ENCODE results near the gene ALK.

Gene ALK

DNA sequence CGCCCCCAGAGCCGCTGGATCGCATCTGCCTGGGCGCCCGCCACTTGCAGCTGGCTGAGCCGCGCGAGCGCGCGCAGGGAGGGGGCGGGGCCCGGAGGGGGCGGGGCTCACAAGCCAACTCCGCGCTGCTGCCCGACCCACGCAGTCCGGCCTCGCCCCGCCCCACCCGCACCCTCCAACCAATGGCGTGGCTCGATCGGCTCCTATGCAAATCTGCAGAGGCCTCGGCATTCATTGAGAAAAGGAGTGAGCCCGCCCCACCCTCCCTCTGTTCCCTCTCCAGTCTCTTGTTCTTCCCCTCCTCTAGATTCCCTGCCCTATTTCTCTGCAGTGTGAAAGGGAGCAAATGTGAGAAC is at the start of gene ALK:
ALK (minus strand) TSS at position 27 of the 356 bp plus-strand sequence. CDS start 927 bp downstream, outside the sequence.
- DNase-seq (ENCODE audit: low read depth), result peak; percentile 28

DNA sequence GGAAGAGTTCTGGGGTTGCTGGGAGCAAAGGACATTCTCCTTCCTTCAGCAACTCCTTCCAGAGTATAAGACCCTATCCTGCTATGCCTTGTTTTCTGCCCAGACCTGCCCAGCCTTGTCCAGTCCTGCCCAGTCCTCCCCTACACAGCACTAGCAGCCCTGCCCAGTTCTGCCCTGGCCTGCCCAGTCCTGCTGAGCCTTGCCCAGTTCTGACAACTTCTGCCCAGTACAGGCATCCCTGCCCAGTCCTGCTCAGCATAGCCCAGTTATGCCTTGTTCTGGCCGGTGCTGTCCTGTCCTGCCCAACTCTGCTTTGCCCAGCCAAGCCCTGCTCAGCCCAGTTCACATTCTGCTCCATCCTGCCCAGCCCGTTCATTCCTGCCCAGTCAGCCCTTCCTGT is 44.9 kb upstream of the ALK start:
- no peak for DNase-seq (ENCODE audit: low read depth)

DNA sequence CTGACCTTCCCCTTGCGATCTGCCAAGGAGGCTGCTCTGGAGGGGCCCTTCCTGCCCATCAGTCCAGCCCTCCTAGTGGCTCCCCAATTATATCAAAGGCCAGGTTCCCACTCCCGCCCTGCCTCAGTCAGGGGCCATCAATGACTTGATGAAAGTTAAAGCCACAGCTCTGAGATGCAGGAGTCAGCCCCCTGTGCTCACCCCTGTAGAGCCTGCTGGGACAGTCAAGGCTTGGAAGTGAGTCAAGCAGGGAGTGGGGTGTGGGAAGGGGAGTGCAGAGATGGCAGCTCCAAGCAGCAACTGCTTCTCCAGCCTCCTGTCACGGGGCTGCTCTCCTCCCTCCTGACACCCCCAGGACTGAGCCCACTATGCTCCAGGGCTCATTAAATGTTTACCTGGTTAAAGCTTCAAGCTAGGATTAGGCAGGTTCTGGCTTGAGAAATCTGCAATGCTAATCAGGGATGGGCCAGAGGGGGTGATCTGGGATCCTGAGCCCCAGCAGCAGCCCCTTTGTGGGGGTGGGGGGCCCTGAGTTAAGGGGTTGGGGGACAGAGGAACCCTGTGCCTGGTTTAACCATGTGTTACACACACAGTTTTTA is 42.7 kb upstream of the ALK start:
- DNase-seq (ENCODE audit: low read depth), result no peak

DNA sequence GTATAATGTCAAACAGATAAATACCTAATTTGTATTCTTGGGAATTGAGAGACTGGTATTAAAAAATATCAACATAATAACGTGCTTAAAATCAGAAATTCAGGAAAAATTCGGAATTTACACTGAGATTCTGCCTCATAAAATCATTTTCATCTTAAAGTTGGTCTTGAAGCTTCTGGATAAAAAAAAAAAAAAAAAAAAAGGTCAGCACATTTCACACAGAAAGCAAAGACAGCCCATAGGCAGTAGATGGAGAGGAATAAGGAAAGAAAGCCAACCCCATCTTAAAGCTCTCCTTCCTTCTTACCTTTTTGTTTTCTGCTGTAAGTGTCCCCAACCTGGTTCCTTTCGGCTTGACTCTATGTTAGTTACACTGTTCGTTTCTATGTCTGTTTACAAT is 41.5 kb upstream of the ALK start:
- DNase-seq (ENCODE audit: low read depth), result no peak

DNA sequence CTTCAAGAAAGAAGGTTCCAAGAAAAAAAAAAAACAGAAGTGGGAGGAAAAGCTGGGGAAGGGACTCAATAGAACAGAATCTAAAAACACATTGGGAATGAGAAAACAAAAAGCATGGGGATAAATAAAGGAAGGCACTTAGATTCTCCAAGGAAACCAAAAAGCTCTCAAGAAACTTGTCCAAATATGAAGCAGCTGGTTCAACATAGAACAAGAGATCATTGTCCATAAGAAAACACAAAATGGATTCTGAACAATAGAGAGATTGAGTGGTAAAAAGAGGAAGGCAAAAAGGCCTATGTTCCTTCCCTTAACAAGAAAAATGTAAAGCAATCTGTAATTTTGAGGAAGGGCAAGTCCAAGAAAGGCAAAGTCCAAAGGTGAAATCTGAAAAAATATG is 32.9 kb upstream of the ALK start:
- no peak for DNase-seq (ENCODE audit: low read depth)

DNA sequence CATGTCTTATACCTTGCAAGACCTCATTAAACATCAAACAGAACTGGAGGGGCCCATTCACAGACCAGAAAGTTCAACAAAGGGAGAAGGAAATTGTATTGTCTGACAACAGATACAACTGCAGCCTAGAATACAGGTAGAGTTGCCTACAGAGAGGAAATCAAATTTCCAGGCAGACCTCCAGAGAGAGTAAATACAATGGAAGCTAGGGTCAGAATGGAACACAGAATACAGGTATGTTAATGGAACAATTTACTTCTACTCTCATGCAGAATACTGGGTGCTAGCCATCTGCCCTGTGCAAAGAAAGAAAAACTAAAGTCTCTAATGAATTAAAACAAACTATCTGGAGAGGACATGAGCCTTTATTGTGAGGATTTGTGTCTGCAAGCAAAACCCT is 31.6 kb upstream of the ALK start:
- DNase-seq (ENCODE audit: low read depth), result no peak

DNA sequence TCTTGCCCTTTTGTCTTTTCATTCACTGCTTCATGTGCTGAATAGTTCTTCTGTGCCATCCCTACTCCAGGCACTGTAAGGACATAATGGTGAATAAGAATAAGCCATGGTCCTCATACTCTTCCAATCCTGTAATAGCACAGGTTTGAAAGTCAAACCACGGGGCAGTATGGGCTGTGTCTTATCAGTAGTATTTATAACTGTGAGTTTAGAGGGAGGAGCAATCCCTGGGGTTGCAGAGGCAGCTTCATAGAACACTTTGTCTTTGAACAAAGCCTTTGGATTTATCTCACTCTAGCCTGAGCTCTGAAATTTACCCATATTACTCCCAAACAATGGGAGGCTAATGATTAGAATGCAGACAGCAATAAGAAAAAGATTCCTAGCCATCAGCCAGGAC is 30.2 kb upstream of the ALK start:
- DNase-seq (ENCODE audit: low read depth), result no peak

DNA sequence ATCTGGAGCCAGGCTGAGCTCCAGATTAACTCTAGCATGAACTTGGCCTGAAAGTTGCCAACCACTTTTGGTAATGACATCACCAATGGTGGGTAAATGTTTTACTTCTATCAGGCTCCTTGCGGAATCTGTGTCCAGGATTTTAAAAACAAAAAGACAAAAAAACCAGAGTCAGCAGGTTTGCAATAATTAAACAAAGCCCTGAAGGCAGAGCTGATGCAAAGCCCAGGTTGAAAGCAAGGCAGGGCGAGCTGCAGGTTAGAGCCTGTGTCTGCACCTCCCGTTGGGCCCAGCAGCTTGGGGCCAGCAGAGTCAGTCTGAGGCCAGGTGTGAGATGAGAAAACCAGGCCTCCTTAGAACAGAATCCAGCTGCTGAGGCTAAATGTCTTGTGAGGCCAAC is 29.1 kb upstream of the ALK start:
- DNase-seq (ENCODE audit: low read depth), result no peak

DNA sequence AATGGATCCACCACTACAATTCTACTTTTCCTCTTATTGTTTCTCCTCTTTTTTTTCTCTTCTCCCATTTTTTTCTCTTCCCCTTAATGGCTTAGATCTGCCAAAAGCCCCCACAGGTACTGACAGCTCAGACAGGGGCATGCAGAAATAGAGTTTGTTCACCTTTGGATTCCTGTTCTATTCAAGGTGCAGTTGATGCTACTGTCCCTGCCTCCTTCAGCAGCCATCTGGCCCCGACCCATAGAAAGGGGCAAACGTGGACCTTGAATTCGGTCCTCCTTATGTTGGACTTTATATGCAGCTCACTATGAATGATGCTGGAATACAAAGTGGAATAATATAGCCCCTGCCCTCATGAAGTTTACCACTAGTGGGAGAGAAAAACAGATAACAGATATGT is 27.7 kb upstream of the ALK start:
- DNase-seq (ENCODE audit: low read depth), result no peak

DNA sequence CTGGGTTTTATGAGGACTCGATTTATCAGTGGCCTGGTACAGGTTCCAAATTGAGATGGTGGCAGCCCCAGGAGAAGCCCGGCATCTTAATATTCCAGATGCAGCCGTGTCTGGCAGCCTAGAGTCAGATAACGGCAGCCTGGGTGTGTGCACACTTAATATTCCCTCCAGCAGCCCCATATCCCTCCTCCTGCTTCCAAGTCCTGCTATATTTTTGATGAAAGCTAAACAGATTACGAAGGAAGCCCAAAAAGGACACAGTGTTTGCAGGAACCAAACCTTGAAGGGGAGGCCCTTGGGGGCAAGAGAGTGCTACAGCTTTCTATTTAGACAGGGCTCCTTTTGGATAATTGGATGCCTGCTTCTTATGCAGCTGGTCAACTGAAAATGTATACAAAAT is 25.1 kb upstream of the ALK start:
- no peak for DNase-seq (ENCODE audit: low read depth)

DNA sequence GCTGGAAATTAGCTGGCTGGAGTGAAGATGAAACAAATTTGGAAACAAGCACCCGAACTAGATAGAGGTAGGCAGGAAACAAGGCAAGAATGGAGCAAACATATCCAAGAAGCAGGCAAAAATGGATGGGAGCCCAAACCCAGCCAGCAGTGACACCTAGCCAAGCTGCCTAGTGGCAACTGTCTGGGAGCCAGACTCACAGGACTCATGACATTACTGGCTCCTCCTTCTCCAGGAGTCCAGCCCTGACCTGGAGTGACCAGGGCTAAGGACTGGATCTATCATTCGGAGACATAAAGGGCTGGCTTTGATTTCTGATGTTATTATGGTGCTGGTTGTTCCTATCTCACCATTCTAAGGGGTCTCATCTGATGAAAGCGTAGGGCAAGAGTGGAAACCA is 21.3 kb upstream of the ALK start:
- DNase-seq (ENCODE audit: low read depth), result no peak

DNA sequence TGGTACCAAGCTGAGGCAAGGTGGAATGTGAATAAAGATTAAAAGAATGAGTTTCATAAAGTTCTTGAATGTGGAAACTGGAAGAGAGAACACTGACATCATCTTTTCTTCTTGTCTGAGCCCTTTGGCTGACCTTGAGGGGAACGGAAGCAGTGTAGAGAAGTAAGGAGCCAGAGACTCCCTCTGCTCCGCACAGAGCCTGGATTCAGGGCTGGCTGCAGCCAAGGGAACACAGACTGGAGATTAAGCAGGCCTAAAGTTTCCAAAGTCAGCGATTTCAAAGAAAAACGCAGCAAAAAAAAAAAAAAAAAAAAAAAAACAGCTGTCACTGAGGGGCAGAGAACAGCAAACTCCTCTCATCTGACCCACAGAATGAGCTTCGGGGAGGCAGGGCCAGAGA is 19.3 kb upstream of the ALK start:
- no peak for DNase-seq (ENCODE audit: low read depth)

DNA sequence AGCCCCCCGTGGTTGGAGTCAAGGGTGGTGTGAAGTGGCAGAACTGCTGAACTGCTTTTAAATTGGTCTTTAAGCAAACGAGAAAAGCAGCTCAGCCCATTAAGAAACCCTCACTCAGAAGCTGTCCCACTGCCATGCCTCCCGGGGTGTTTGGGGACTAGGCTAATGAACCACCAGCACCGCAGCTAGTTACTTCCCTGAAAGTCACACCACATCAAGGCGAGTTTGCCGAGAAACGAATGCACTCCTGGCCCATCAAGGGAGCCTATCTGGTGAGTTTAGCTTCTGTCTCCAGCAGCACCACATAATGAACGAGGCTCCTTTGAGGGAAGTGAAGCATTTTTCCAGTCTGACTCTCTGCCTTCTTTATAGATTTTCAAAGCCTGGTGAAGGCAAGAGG is 14.6 kb upstream of the ALK start:
- no peak for DNase-seq (ENCODE audit: low read depth)

DNA sequence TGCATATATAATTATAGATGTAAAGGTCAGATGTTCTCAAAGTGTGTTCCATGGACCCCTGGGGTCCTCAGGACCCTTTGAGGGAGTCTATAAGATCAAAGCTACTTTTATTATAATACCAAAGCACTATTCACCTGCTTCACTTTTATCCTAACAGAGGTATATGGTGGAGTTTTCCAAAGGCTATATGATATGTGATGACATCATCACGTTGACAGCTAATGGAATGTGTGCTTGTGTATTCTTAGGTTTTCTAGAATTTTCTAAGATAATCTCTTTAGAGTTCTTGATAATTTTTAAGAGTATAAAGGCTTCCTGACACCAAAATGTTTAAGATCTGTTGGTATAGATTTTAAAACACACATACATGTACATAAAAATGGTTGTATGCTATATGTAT is 10.4 kb upstream of the ALK start:
- no peak for DNase-seq (ENCODE audit: low read depth)

DNA sequence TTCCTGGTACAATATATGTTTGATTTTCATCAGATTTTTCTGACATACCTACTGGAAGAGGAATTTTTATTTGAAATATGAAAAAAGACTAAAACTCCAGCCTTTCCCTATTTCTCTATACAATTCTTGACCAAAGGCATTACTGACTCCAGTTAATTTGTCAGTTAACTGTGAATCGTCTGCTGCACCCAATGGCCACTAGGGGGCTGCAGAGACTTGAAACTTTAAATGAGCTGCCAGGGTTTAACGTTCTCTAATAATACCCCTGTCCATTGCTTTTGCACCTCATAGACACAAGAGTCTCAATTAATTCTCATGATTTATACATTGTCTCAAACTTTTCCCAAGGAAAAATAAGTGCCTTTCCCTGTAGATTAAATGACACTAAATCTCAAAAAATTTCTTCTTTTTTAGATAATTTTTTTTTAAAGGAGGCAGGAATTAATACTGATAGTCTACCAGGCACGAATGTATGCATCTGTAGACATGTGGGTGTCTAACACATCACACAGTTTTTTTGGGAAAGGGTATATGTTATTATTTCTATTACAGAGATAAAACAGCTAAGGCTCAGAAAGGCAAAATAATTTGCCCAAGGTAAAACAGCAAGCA is 1.8 kb upstream of the ALK start:
- DNase-seq (ENCODE audit: low read depth), result peak; percentile 23

DNA sequence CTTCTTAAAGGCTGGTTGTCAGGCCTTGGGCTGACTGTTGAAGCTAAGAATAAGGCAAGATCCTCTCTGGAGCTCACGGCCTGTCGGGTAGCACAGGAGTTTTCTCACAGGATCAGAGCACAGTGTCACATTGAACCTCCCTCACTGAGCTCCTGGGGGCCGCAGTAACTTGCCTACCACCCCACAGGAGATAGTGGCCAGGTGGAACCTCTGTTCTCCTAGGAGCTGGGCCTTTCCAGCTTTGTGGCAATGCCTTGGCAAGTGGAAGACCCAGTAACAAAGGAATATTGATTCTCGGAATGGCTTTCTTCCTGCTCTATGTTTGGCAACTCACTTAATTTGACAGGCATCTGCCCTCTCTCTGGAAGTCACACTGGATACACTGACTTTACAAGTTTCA is 1.2 kb upstream of the ALK start:
- no peak for DNase-seq (ENCODE audit: low read depth)

DNA sequence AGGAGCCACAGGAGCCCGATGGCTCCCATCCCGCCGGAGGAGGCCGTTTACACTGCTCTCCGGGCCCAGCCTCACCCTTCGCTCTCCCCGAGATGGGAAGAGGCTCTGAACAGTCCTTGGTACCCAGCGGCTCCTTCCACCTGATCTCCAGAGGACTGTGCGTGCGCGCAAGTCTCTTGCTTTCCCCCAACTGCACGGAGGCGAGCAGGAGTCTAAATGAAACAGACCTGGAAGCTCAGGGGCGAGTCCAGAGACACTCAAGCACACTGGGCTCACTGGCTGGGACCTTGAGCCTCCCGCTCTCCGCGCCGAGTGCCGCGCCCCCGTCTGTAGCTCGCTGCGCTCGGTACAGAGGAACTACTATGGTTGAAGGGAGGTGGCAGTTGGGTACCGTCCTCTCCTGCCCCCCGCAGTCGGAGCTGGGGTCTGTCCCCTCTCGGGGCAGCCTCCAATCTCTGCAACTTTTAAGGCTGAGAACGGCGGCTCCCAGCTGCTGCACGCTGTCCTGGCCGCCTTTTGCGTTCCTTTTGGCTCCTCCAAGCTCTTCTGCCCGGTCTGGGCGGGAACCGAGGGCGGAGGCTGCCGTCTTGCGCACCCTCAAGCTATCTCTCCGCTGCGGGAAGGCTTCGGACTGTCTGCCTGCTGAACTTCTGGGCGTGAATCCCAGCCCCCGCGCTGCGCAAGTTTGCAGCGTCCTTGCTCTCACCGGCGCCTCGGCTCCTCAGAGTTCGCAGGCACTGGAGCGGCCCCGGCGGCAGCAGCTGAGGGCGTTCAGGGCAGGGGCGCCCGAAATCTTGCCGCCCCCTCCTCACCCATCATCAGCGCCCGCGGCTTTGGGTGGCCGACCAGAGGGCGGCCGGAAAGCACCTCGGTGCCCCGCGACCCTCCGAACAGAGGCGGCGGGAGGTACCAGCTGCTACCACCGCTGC is 491 bp downstream of the ALK start:
- no peak for DNase-seq (ENCODE audit: low read depth)

DNA sequence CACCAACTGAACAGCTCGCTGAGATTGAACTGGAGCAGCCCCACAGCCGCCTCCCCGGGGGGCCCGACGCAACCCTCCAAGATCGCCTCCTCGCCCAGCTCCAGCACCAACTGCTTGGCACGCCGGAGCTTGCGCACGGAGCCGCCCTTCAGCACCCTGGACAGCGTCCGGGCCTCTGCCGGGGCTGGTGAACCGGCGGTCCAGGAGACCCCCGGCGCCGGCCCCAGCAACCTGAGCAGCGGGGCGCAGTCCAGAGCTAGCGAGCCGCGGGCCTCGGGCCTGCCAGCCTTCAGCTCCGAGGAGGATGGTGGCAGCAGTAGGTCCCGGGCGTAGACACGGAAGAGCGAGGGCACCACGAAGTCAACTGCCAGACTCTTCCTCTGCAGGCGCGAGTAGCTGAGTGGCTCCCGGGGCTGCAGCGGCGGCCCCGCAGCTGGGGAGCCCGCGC is 1.2 kb downstream of the ALK start:
- no peak for DNase-seq (ENCODE audit: low read depth)

DNA sequence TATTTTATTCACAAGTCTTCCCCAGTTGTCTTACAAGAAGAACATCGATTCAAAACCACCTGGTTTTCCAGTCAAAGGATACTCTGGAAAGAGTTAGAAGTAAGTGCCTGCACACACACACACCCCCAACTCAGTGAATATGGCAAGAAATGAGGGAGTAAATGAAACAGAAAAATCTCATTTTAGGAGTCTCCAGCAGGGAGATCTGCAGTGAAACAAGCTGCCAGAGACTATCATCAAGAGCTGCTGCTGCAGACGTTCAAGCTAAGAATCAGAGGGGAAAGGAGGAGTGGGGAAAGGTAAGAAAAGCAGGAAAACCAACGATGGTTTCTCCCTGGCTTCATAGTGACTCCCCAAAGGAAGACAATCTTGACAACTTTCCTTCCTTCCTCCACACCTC is 2.4 kb downstream of the ALK start:
- no peak for DNase-seq (ENCODE audit: low read depth)

DNA sequence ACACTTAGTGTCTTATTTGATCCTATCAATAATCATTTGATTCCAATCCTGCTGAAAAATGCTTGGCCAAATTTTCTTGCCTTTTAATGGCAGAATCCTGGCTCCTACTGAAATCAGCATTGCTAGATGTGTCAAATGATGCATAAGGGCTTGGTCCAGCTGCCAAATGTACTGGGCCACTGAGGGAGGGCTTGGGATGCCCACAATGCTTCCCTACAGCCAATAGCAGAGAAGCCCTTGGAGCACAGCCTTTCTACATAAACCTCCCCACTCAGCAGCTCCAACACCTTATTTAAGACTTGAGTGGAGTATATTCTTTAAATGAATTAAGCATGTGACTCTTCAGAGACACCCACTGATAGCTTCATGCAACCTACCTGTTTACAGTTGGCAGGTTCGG is 3.6 kb downstream of the ALK start:
- no peak for DNase-seq (ENCODE audit: low read depth)

DNA sequence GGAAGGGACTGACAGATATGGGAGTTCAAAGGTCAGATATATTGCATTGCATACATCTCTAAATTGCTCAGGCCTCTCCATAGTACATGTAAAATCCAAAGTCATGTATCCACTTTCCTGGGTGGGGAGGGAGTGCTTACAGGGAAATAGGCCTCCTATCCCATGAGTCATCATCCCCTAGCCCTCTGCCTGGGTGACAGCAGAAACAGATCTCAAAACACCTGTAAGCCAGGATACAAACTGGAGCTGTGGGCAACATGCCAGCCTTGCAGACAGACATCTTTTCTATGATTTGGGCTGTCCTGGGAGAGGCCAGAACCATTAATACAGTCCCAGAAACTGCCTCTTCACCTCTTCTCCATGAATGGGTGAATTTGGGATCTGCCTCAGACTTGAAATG is 4.8 kb downstream of the ALK start:
- DNase-seq (ENCODE audit: low read depth), result no peak

DNA sequence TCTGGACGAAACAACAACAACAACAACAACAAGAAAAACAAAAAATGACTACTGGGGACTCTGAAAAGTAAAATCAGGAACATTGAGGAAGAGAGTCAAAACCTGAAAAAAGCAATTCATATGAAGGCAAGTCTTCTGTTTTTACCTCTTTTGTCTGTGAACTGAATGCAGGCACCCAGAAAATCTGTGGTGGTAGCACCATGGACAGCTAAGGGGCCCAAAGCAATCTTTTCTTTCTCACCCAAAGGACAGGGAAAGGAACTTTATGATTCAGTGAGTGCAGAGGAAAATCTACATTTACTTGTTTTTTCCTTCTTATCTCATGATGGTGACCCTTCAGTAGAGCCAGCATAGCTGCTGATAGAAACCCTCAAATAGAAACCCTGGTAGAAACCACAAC is 10.4 kb downstream of the ALK start:
- no peak for DNase-seq (ENCODE audit: low read depth)

DNA sequence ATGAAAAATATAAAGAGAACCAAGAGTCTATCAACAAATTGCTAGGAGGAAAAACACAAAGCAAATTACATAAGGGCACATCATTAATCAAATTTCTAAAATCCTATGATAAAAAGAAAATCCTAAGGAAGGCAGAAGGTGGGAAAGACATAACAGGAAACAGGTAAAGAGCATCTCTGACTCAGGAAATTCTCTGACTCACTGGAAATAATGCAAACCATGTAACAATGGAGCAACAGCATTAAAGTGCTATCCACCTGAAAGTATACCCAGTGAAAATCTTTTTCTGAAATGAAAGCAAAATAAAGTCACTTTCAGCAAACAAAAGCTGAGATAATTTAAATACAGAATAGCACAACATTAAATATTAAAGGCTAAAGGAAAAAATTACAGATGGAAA is 10.9 kb downstream of the ALK start:
- no peak for DNase-seq (ENCODE audit: low read depth)

Measured in GM04504 (cell line).